ENCODE measurements around the gene DCLK2. TPM values are rescaled to one million over a fixed set of nuclear protein-coding genes. Genes with fewer than 3 reads are reported as not detected.
"Not testable (repeated sequence)": the region's sequence is repeated elsewhere in the genome, so short reads cannot be mapped to it uniquely, and the experiment has no call there.

Gene DCLK2
- total RNA-seq, 2 experiments from 2014 or later, result 0.07 TPM; not detected in 1

GRCh38 chr4:150197256-150197655 lies 119.0 kb downstream of the DCLK2 start:
- peaks cover 11% of the 10 kb centered on the region for H3K27me3 Mint-ChIP-seq
- DNase-seq; CTCF ChIA-PET; H3K4me3 Mint-ChIP-seq; ATAC-seq; H3K36me3 Mint-ChIP-seq; H3K9me3 Mint-ChIP-seq (ENCODE audit: low read depth); H3K4me1 Mint-ChIP-seq; H3K27ac Mint-ChIP-seq: not testable (repeated sequence)

- Mint-ChIP-seq H3K27ac (no peak overlapping the region), H3K27me3 (peaks cover 21% of the 10 kb centered on the region), H3K36me3 (no peaks in the 10 kb centered on the region), H3K4me3 (no peak overlapping the region), H3K4me1 (no peaks in the 10 kb centered on the region), H3K9me3 (ENCODE audit: low read depth) (no peaks in the 10 kb centered on the region)
- DNase-seq (no peak), ATAC-seq (no peak)
- CTCF ChIA-PET, result interaction anchor here (1.3 kb wide), 1 partner anchor 10 kb away, joined by 4 read pairs; no protein-coding TSS in a partner anchor
Measured at GRCh38 chr4:150199056-150199455, 120.8 kb downstream of the DCLK2 start.

- no peak overlapping the region for H3K4me3 Mint-ChIP-seq
- no peaks in the 10 kb centered on the region for H3K9me3 Mint-ChIP-seq (ENCODE audit: low read depth)
- no peaks in the 10 kb centered on the region for H3K36me3 Mint-ChIP-seq
- H3K27me3 Mint-ChIP-seq, result peaks cover 23% of the 10 kb centered on the region
- DNase-seq, result no peak
- no peak for ATAC-seq
- H3K4me1 Mint-ChIP-seq, result no peaks in the 10 kb centered on the region
- no peak overlapping the region for H3K27ac Mint-ChIP-seq
- CTCF ChIA-PET, result interaction anchor here (0.6 kb wide), 1 partner anchor 14 kb away, joined by 4 read pairs; no protein-coding TSS in a partner anchor
Measured at GRCh38 chr4:150205016-150205415, 126.8 kb downstream of the DCLK2 start.

- Mint-ChIP-seq H3K4me1 (no peaks in the 10 kb centered on the region), H3K9me3 (ENCODE audit: low read depth) (no peaks in the 10 kb centered on the region), H3K27me3 (peaks cover 19% of the 10 kb centered on the region), H3K4me3 (no peak overlapping the region), H3K27ac (no peak overlapping the region), H3K36me3 (no peaks in the 10 kb centered on the region)
- no peak for ATAC-seq
- no peak for DNase-seq
- CTCF ChIA-PET, result no interaction called here
Measured at GRCh38 chr4:150206265-150206664, 128.0 kb downstream of the DCLK2 start.

- Mint-ChIP-seq H3K27me3 (peaks cover 19% of the 10 kb centered on the region), H3K36me3 (no peaks in the 10 kb centered on the region), H3K4me3 (no peak overlapping the region)
Measured at GRCh38 chr4:150206954-150207353, 128.7 kb downstream of the DCLK2 start.

GRCh38 chr4:150207871-150208270 lies 129.6 kb downstream of the DCLK2 start:
- CTCF ChIA-PET, result no interaction called here
- Mint-ChIP-seq H3K4me3 (no peak overlapping the region), H3K27me3 (peaks cover 27% of the 10 kb centered on the region), H3K9me3 (ENCODE audit: low read depth) (no peaks in the 10 kb centered on the region), H3K4me1 (no peaks in the 10 kb centered on the region), H3K27ac (no peak overlapping the region), H3K36me3 (no peaks in the 10 kb centered on the region)
- no peak for DNase-seq
- no peak for ATAC-seq

More at GRCh38 chr4:150206954-150207353, 128.7 kb downstream of the DCLK2 start:
- ATAC-seq (no peak), DNase-seq (no peak)
- no peaks in the 10 kb centered on the region for H3K4me1 Mint-ChIP-seq
- CTCF ChIA-PET, result no interaction called here
- H3K27ac Mint-ChIP-seq, result no peak overlapping the region
- H3K9me3 Mint-ChIP-seq (ENCODE audit: low read depth), result no peaks in the 10 kb centered on the region

- H3K4me1 Mint-ChIP-seq, result no peaks in the 10 kb centered on the region
- H3K36me3 Mint-ChIP-seq, result no peaks in the 10 kb centered on the region
- ATAC-seq (no peak), DNase-seq (peak; percentile 47)
- no peak overlapping the region for H3K27ac Mint-ChIP-seq
- peaks cover 17% of the 10 kb centered on the region for H3K27me3 Mint-ChIP-seq
- H3K4me3 Mint-ChIP-seq, result no peak overlapping the region
- no peaks in the 10 kb centered on the region for H3K9me3 Mint-ChIP-seq (ENCODE audit: low read depth)
- CTCF ChIA-PET, result interaction anchor here (0.7 to 1.5 kb wide), 8 partner anchors 8 to 300 kb away, joined by 3 to 5 read pairs (median 3); no protein-coding TSS in a partner anchor
Measured at GRCh38 chr4:150209140-150209829, 131.0 kb downstream of the DCLK2 start.

- H3K4me1 Mint-ChIP-seq, result no peaks in the 10 kb centered on the region
- ATAC-seq, result no peak
- CTCF ChIA-PET, result no interaction called here
- no peak overlapping the region for H3K27ac Mint-ChIP-seq
- H3K9me3 Mint-ChIP-seq (ENCODE audit: low read depth), result no peaks in the 10 kb centered on the region
- no peaks in the 10 kb centered on the region for H3K36me3 Mint-ChIP-seq
- no peak for DNase-seq
- no peak overlapping the region for H3K4me3 Mint-ChIP-seq
- H3K27me3 Mint-ChIP-seq, result peaks cover 12% of the 10 kb centered on the region
Measured at GRCh38 chr4:150211016-150211415, 132.8 kb downstream of the DCLK2 start.

- peaks cover 12% of the 10 kb centered on the region for H3K27me3 Mint-ChIP-seq
- H3K36me3 Mint-ChIP-seq, result no peaks in the 10 kb centered on the region
- CTCF ChIA-PET, result no interaction called here
- H3K27ac Mint-ChIP-seq, result no peak overlapping the region
- H3K4me1 Mint-ChIP-seq, result no peaks in the 10 kb centered on the region
- no peaks in the 10 kb centered on the region for H3K9me3 Mint-ChIP-seq (ENCODE audit: low read depth)
- ATAC-seq (no peak), DNase-seq (no peak)
- no peak overlapping the region for H3K4me3 Mint-ChIP-seq
Measured at GRCh38 chr4:150211799-150212445, 133.7 kb downstream of the DCLK2 start.

GRCh38 chr4:150212485-150212884 lies 134.2 kb downstream of the DCLK2 start:
- DNase-seq, result no peak
- Mint-ChIP-seq H3K4me1 (no peaks in the 10 kb centered on the region), H3K4me3 (no peak overlapping the region), H3K27ac (no peak overlapping the region), H3K36me3 (no peaks in the 10 kb centered on the region), H3K9me3 (ENCODE audit: low read depth) (no peaks in the 10 kb centered on the region), H3K27me3 (peaks cover 12% of the 10 kb centered on the region)
- no peak for ATAC-seq
- CTCF ChIA-PET, result no interaction called here

- CTCF ChIA-PET, result no interaction called here
- no peak for DNase-seq
- Mint-ChIP-seq H3K9me3 (ENCODE audit: low read depth) (no peaks in the 10 kb centered on the region), H3K27ac (no peak overlapping the region), H3K36me3 (no peaks in the 10 kb centered on the region), H3K27me3 (peaks cover 12% of the 10 kb centered on the region), H3K4me3 (no peak overlapping the region), H3K4me1 (no peaks in the 10 kb centered on the region)
- no peak for ATAC-seq
Measured at GRCh38 chr4:150212927-150213326, 134.7 kb downstream of the DCLK2 start.

- ATAC-seq (no peak), DNase-seq (no peak)
- no peak overlapping the region for H3K4me3 Mint-ChIP-seq
- no peaks in the 10 kb centered on the region for H3K9me3 Mint-ChIP-seq (ENCODE audit: low read depth)
- CTCF ChIA-PET, result no interaction called here
- no peak overlapping the region for H3K27ac Mint-ChIP-seq
- peaks cover 16% of the 10 kb centered on the region for H3K27me3 Mint-ChIP-seq
- H3K36me3 Mint-ChIP-seq, result no peaks in the 10 kb centered on the region
- no peaks in the 10 kb centered on the region for H3K4me1 Mint-ChIP-seq
Measured at GRCh38 chr4:150215601-150216000, 137.4 kb downstream of the DCLK2 start.

- H3K36me3 Mint-ChIP-seq, result no peaks in the 10 kb centered on the region
- CTCF ChIA-PET, result interaction anchor here (1.7 kb wide), 1 partner anchor 8 kb away, joined by 5 read pairs; no protein-coding TSS in a partner anchor
- H3K27ac Mint-ChIP-seq, result no peak overlapping the region
- H3K4me3 Mint-ChIP-seq, result no peak overlapping the region
- H3K9me3 Mint-ChIP-seq (ENCODE audit: low read depth), result no peaks in the 10 kb centered on the region
- H3K27me3 Mint-ChIP-seq, result peaks cover 18% of the 10 kb centered on the region
- no peak for DNase-seq
- H3K4me1 Mint-ChIP-seq, result no peaks in the 10 kb centered on the region
- no peak for ATAC-seq
Measured at GRCh38 chr4:150216726-150217125, 138.5 kb downstream of the DCLK2 start.

- Mint-ChIP-seq H3K9me3 (ENCODE audit: low read depth) (no peaks in the 10 kb centered on the region), H3K27ac (no peak overlapping the region), H3K27me3 (peaks cover 15% of the 10 kb centered on the region), H3K4me1 (no peaks in the 10 kb centered on the region), H3K4me3 (no peak overlapping the region), H3K36me3 (no peaks in the 10 kb centered on the region)
- ATAC-seq, result no peak
- DNase-seq, result no peak
- CTCF ChIA-PET, result interaction anchor here (1.7 kb wide), 1 partner anchor 8 kb away, joined by 5 read pairs; no protein-coding TSS in a partner anchor
Measured at GRCh38 chr4:150217192-150217591, 138.9 kb downstream of the DCLK2 start.

Measured in activated CD8-positive, alpha-beta memory T cell treated with anti-CD3 and anti-CD28 coated beads, Interleukin-2, amount 10 ng/mL, durations not matched to agents 7 days and 5 days (primary cell).